ENCODE results near the gene MYL6B. TPM values are rescaled to one million over a fixed set of nuclear protein-coding genes. Genes with fewer than 3 reads are reported as not detected.

MYL6B gene
- total and polyA plus RNA-seq, 2 of the 4 experiments (the other 2 are of a cell fraction) = 78.3 to 112 TPM

DNA sequence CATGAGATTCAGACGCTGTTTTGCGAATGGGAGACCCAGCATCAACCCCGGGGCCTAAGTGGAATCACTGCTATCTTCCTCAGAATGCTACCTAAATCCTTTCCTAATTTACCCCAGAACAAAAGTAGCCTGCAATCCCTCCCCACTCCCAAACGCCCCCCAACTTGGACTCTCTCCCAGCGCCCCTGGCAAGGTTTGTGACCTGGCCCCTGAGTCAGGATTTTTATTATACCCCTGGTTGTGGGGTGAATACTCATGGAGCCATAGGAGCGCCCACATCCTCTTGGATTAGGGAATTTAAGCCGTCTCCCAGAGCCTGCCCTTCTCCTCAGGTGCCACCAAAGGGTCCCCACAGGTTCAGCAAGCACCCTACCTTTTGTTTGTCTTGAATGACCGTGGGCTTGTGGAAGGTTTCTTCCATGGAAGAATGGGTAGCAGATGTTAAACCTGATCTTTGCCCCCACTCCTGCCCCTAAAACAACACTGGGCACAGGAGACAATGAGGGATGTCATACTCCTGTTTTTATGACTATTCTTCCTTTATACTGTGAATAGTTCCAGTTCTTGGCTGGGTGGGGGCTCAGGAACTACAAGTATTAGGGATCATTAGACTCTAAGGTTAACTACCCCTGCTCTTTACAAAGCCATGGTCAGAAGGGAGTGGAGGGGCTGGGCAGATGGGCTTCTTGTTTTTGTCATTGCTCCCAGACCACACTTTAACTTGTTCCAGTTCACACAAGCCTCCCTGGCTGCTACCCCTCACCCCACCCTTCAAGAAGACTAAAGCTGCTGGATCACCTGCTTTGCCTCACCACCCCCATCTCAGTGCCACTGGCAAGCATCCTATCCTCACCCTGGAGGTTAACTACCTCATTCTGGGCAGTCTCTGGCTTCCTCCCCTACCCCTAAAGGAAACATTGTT is 630 bp downstream of the MYL6B start (continued):
- no peak for TF ChIP-seq RCOR1 (IDR thresholded peaks at IDR 0.05; ENCODE audit: insufficient replicate concordance, low read length)
- TF ChIP-seq BHLHE40 (IDR thresholded peaks at IDR 0.05; ENCODE audit: low read depth, low read length) = no peak

DNA sequence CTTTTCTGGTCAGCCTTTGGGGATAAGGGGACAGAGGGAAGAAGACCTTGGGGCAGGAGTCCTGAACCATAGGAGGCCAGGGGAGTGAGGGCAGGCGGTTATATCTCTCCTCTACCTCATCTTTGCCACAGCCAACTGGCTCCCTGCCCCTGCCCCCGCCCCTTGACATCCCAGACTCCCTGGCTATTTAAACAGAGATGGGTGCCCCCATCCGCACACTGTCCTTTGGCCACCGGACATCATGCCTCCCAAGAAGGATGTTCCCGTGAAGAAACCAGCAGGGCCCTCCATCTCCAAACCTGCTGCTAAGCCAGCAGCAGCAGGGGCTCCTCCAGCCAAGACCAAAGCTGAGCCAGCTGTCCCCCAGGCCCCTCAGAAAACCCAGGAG is 1.3 kb downstream of the MYL6B start:
- in situ Hi-C loops (cut with MboI; ENCODE audit: low sequenced_read_pairs) = no loop called here
- TF ChIP-seq POLR2A (IDR thresholded peaks at IDR 0.05; ENCODE audit: low read depth, low read length) (no peak), BHLHE40 (IDR thresholded peaks at IDR 0.05; ENCODE audit: low read depth, low read length) (no peak), RFX5 (IDR thresholded peaks at IDR 0.05; ENCODE audit: low read depth, low read length) (no peak), NFE2L2 (IDR thresholded peaks at IDR 0.05; ENCODE audit: low read depth, low read length) (no peak), MXI1 (IDR thresholded peaks at IDR 0.05; ENCODE audit: borderline replicate concordance, low read depth, low read length) (no peak), MAZ (IDR thresholded peaks at IDR 0.05; ENCODE audit: borderline replicate concordance, low read depth, low read length) (no peak)
- TF ChIP-seq, protein P1, sequence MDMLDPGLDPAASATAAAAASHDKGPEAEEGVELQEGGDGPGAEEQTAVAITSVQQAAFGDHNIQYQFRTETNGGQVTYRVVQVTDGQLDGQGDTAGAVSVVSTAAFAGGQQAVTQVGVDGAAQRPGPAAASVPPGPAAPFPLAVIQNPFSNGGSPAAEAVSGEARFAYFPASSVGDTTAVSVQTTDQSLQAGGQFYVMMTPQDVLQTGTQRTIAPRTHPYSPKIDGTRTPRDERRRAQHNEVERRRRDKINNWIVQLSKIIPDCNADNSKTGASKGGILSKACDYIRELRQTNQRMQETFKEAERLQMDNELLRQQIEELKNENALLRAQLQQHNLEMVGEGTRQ (IDR thresholded peaks at IDR 0.05; ENCODE audit: low read depth, low read length) = no peak
- TF ChIP-seq, protein P2, sequence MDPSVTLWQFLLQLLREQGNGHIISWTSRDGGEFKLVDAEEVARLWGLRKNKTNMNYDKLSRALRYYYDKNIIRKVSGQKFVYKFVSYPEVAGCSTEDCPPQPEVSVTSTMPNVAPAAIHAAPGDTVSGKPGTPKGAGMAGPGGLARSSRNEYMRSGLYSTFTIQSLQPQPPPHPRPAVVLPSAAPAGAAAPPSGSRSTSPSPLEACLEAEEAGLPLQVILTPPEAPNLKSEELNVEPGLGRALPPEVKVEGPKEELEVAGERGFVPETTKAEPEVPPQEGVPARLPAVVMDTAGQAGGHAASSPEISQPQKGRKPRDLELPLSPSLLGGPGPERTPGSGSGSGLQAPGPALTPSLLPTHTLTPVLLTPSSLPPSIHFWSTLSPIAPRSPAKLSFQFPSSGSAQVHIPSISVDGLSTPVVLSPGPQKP (IDR thresholded peaks at IDR 0.05; ENCODE audit: borderline replicate concordance, low read depth, low read length) = no peak
- TF ChIP-seq, protein P3, sequence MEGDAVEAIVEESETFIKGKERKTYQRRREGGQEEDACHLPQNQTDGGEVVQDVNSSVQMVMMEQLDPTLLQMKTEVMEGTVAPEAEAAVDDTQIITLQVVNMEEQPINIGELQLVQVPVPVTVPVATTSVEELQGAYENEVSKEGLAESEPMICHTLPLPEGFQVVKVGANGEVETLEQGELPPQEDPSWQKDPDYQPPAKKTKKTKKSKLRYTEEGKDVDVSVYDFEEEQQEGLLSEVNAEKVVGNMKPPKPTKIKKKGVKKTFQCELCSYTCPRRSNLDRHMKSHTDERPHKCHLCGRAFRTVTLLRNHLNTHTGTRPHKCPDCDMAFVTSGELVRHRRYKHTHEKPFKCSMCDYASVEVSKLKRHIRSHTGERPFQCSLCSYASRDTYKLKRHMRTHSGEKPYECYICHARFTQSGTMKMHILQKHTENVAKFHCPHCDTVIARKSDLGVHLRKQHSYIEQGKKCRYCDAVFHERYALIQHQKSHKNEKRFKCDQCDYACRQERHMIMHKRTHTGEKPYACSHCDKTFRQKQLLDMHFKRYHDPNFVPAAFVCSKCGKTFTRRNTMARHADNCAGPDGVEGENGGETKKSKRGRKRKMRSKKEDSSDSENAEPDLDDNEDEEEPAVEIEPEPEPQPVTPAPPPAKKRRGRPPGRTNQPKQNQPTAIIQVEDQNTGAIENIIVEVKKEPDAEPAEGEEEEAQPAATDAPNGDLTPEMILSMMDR (conservative IDR thresholded peaks at IDR 0.05; ENCODE audit: low read depth, low read length) = no peak

More for the DNA sequence above, 1.3 kb downstream of the MYL6B start:
- H3K4me1 ChIP-seq (ENCODE audit: control insufficient read depth, insufficient read depth, low read length) = peaks cover 13% of the 10 kb centered on the region
- DNase-seq (no peak), ATAC-seq (ENCODE audit: low read depth) (no peak)
- H4K20me1 ChIP-seq (ENCODE audit: insufficient read depth, low read length) = peaks cover 4% of the 10 kb centered on the region; the same call in 1 of the 2 replicates
- H3K9ac ChIP-seq (ENCODE audit: low read depth, low read length) = peak overlapping the region; percentile 92
- H4K5ac ChIP-seq (ENCODE audit: low read depth, low read length) = no peak overlapping the region
- no peak overlapping the region for H3K4me3 ChIP-seq (ENCODE audit: insufficient read depth, low read depth, low read length)
- peaks cover 7% of the 10 kb centered on the region for H3K36me3 ChIP-seq (ENCODE audit: control insufficient read depth, insufficient read depth, low read length)
- no peak overlapping the region for H2BK5ac ChIP-seq (ENCODE audit: low read depth, low read length, poor library complexity, severe bottlenecking)
- WGBS, 2 experiments (ENCODE audit: extremely low coverage in 2 of 2, insufficient read length in 1 of 2) = 100% methylated on average over 1 of the region's 5 CpGs; no CpG with 5 or more reads in 1 of the 2 experiments
- no TSS peak for BruUV-seq (replicated peaks)
- intact Hi-C loops (cut with micrococcal nuclease) = no loop called here
- H2AK9ac ChIP-seq (replicated peaks; ENCODE audit: low read depth, low read length, poor library complexity) = peak overlapping the region; percentile 100
- no peak overlapping the region for H3K18ac ChIP-seq (ENCODE audit: low read depth, low read length)
- peak overlapping the region; percentile 93; the same call in 1 of the 2 replicates for H3K4ac ChIP-seq (ENCODE audit: low read depth, low read length)
- peaks cover 14% of the 10 kb centered on the region for H3K9me1 ChIP-seq (ENCODE audit: insufficient read depth, low read length)
- CTCF ChIA-PET = interaction anchor here (1.0 kb wide), 1 partner anchor 36 kb away, joined by 3 read pairs; the partner anchor contains the start of gene SMARCC2
- dilution Hi-C loops (cut with HindIII; ENCODE audit: low sequenced_read_pairs, unreplicated experiment) = no loop called here
- H2AK5ac ChIP-seq (ENCODE audit: low read depth, low read length) = peak overlapping the region; percentile 87
- POLR2A ChIA-PET (ENCODE audit: unreplicated experiment) = no interaction called here
- no peak overlapping the region for H2AFZ ChIP-seq (replicated peaks; ENCODE audit: low read length, poor library complexity)
- H3K27me3 ChIP-seq (ENCODE audit: control insufficient read depth, insufficient read depth, low read length) = no peaks in the 10 kb centered on the region
- no peak overlapping the region for H4K8ac ChIP-seq (ENCODE audit: low read depth in 2 of 2, low read length in 2 of 2)
- no peak overlapping the region for H3K56ac ChIP-seq (ENCODE audit: extremely low read depth, insufficient read depth, low read length)
- H3K14ac ChIP-seq (replicated peaks; ENCODE audit: low read depth, low read length) = 0 out of 2 replicates have a peak overlapping the region, but pooled peaks have one; percentile 98
- H3K79me1 ChIP-seq (ENCODE audit: low read depth in 1 of 2, low read length in 2 of 2) = peaks cover 22 to 55% of the 10 kb centered on the region in 2 experiments
- H3K4me2 ChIP-seq (ENCODE audit: low read depth, low read length) = no peak overlapping the region; the same call in 1 of the 2 replicates
- no peak overlapping the region for H2BK15ac ChIP-seq (ENCODE audit: low read depth, low read length)
- 0 out of 2 replicates have a peak overlapping the region, but pooled peaks have one; percentile 33 for H2BK120ac ChIP-seq (ENCODE audit: low read depth, low read length)
- H3K23ac ChIP-seq (ENCODE audit: low read depth, low read length) = peak overlapping the region; percentile 92
- 0 out of 2 replicates have a peak overlapping the region, but pooled peaks have one; percentile 30 for H2BK20ac ChIP-seq (ENCODE audit: low read depth, low read length)
- no peaks in the 10 kb centered on the region for H3K9me3 ChIP-seq (ENCODE audit: control insufficient read depth, insufficient read depth, low read length)
- H4K91ac ChIP-seq (ENCODE audit: insufficient read depth, low read depth, low read length) = peak overlapping the region; percentile 7; the same call in 1 of the 2 replicates
- H3K27ac ChIP-seq (ENCODE audit: insufficient read depth, low read length) = no peak overlapping the region

Measured in IMR-90 (cell line).